GM19099 (cell line): ENCODE results near the gene VCAM1.

Source experiments
- POLR2A ChIP-seq: IDR thresholded peaks from 3 replicates; pipeline ENCODE4 v1.6.1; 2011; ENCODE audit warnings: low read depth; ENCODE audit not compliant: insufficient read length; ENCODE audit errors: extremely low read depth

VCAM1 gene, protein sequence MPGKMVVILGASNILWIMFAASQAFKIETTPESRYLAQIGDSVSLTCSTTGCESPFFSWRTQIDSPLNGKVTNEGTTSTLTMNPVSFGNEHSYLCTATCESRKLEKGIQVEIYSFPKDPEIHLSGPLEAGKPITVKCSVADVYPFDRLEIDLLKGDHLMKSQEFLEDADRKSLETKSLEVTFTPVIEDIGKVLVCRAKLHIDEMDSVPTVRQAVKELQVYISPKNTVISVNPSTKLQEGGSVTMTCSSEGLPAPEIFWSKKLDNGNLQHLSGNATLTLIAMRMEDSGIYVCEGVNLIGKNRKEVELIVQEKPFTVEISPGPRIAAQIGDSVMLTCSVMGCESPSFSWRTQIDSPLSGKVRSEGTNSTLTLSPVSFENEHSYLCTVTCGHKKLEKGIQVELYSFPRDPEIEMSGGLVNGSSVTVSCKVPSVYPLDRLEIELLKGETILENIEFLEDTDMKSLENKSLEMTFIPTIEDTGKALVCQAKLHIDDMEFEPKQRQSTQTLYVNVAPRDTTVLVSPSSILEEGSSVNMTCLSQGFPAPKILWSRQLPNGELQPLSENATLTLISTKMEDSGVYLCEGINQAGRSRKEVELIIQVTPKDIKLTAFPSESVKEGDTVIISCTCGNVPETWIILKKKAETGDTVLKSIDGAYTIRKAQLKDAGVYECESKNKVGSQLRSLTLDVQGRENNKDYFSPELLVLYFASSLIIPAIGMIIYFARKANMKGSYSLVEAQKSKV

DNA sequence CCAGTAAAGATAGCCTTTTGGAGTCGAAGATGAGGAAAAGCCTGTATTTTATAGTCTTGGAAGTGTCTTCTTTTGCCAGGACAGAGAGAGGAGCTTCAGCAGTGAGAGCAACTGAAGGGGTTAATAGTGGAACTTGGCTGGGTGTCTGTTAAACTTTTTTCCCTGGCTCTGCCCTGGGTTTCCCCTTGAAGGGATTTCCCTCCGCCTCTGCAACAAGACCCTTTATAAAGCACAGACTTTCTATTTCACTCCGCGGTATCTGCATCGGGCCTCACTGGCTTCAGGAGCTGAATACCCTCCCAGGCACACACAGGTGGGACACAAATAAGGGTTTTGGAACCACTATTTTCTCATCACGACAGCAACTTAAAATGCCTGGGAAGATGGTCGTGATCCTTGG lies at the start of gene VCAM1:
Gene VCAM1 (plus strand): TSS at position 253 of the 400 bp plus-strand sequence. CDS start 119 bp downstream, at position 372.
- peak; percentile 54 for TF ChIP-seq POLR2A

DNA sequence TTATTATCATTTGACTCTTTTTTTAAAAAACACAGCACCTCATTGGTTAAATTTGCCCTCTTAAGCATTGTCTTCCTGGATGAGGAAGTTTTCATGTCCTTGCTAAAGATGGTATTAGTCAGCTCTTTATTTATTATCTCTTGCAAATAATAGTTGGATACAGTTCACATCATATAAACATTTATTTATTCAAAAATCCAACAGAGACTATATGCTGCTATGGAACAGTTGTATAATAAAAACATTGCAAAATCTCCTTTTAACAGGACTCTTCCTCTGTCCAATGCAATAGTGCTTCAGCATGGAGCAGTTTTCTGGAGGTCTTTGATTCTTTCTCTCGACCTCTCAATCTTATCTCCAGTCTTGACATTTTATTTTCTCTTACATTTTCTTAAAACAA lies 49.5 kb upstream of the VCAM1 start:
- no peak for TF ChIP-seq POLR2A

DNA sequence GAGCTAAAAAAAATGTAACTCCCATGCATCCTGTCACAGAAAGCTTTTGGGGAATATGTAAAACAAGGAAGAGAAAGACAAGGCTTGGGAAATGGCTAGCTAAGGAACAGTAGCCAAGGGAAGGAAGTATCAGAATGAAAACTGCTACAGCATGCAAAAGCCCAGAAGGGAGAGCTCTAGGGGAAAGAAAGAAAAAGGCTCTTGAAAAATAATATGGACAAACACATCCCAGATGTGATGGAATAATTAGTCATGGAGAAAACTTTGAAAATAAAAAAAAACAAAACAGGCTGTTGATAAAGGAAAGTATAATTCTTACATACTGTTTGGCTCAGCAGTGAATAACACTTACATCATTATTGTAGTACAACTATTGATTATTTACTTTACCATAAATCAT lies 47.9 kb upstream of the VCAM1 start:
- TF ChIP-seq POLR2A: no peak

DNA sequence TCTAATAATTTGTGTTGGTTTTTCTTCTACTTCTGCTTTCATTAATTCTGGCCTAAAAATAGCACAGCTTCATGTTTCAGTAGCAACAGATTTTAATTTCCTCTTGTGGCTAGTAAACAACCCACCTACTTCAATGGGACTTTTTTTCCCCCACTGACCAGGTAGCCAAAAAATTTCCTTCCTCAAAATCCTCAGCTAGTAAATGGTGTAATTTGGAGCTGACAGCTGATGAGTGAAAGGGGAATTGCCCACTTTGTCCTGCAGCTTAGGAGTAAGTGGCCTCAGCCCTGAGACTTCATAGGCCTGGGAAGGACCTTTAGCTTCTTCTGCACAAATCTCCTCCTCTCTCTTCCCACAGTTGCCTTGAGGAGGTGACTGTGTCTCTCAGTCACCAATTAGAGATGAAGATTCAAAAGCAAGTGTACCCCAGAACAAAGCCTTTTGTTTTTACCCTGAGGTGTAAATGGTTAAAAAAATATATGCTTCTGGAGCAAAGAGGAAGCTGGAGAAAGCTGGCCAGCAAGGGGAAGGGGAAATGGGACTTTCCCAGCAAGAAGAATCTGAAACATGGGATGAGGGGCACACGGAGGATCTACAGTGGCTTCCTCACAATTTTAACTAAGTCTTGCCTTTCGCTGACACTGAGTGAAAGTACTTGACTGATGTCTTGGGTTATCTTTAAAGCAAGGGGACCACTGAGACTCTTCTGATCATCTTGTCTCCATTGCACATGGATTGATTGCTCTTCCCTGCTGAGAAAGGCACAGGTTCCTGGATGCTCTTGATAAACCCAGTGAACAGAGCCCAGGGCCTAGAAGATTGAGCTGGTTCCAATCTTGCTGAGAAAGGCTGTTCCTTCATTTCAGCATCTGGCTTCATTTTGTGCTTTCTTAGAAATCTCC lies 35.8 kb upstream of the VCAM1 start:
- no peak for TF ChIP-seq POLR2A

DNA sequence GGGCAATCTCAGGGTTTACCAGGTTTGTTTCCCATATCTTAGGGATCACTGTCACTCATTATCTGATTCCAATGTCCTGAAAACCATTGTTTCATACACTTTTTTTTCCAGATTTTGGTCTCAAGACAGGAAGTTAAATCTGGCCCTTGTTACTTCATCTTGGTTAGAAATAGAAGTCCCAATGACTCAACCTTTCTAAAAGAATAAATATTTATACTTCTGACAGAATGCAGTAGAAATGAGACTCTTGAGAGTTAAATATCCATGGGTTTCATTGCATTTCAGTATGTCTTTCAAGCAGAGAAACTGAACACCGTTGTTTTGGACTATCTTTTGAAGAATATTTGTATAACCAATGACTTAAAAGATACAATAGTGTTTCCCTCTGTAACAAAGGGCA lies 19.8 kb upstream of the VCAM1 start:
- no peak for TF ChIP-seq POLR2A

DNA sequence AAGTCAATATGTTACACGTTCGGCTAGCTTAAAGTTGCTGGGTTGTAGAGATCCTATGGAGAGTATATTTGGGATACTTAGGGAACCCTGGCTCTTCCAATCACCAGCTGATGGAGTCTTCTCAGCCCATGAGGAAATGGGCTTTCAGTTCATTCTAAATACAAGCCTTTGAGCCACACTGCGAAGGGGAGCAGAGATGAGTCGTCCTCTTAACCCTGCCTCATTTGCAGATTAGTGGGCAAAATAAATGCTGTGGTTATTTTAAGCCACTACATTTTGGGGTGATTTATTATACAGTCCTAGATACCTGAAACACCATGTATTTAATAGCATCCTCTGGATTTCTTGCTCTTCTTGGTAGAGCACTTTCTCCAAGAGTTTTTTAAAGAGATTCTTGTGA lies 19.0 kb upstream of the VCAM1 start:
- TF ChIP-seq POLR2A: no peak

DNA sequence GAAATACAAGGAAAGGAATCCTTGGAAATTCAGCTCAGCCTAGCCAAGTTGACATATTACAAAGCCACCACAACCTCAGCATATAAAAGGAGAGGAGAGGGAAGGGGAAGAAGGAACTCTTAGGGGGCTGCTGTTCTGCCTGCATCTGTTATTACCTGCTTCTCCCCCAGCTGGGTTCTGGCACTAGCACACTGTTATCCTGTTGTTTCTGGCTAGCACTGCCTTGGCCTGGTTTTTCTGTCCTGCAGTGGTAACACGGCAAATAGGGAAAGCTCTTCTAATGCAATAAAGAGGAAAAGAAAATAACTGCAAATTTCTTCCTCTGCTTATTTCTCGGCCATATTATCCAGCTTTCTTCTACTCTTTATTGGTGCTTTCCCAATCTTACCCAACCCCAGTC lies 16.5 kb upstream of the VCAM1 start:
- no peak for TF ChIP-seq POLR2A

DNA sequence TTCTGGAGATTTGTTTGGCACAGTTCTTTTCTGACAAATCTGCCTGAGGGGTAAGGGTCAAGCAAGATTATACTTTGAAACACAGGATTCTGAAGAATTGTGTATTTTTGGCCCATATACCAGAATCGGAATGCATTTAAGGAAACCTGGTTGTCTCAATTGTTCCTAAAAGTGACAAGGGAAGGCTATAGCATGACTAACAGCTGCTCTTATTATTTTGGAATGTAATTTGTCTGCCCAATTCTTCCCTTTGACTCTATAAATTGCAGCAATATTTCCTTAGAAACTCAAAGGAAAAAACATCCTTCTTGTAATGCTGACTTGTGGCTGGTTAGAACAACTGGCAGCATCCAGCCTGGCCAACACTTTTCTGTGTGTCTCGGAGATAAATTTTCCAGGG lies 15.8 kb upstream of the VCAM1 start:
- no peak for TF ChIP-seq POLR2A

DNA sequence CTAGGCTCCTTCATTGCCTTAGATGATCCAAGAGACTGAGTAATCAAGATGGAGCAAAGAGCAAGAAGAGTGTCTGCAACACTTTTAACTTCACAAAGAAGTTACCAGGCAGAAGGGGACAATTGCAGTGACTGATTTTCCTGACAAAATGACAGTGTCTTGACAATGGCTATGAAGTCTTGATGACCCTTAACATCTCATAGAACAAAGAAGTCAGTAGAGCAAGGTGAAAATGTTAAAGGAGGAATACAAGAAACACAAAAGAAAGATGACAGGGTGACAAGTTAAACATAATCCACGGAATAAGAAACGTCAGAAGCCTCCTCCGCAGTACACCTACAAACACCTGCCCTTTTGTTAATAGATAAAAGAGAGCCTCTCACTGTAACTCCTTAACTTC lies 15.1 kb upstream of the VCAM1 start:
- TF ChIP-seq POLR2A: no peak

DNA sequence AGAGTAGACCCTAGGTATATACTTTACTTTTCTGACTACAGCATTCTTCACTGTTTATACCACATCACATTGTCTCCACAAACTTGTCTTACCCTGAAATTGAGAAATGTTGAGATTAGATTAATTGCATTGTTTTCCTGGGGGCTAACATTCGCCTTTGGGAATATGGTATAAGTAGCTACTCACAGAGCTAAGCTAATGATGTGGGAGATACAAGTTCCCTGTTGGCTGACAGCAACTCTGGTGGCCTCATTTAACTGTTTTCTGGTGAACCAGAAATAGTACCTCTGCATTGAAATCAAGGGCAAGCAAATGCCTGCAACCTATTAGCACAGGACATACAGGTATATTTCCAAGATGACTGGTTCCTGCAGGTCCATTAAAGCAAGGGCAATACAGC lies 13.2 kb upstream of the VCAM1 start:
- no peak for TF ChIP-seq POLR2A

DNA sequence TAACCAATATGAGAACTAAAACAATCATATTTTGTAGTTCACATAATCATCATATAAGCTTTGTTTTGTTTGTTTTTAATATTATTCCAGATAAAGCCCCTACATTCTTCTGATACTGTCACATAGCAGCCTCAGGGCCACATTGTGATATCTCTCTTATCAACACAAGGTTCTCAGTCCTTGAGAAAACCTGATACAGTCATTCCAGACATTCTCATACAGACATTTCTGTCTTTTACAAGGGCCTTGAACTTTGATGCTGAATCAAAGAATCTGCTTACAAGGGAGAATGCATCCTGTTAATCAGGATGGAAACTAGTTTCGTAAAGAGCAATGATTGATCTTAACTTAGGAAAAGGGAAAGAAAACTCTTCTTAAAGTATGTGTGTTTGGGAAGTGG lies 12.7 kb upstream of the VCAM1 start:
- no peak for TF ChIP-seq POLR2A

DNA sequence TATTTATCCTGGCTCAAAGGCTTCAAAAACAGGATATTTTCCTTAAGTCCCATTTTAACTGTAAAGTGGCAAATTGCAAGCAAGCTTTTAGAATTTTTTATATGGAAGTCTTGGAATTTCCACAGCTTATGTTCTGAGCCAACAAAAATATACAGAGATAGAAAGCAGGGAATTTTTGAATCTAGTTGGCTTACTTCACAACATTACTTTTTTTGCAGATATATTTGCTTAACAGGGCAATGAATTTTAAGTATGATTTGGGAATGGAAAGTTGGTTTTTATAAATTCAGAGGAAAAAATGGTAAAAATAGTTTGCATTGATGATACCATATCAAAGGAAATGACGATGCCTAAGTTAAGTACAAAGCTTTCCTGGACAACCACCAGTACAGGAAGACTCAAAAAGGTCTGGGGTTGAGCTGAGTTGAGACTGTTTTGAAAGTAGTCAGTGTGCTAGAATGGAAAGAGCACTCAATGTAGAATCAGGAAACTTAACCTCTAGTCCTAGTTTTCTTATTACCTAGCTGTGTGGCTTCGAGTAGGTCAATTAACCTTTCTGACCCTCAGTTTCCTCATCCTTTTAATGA lies 11.0 kb upstream of the VCAM1 start:
- TF ChIP-seq POLR2A: no peak

DNA sequence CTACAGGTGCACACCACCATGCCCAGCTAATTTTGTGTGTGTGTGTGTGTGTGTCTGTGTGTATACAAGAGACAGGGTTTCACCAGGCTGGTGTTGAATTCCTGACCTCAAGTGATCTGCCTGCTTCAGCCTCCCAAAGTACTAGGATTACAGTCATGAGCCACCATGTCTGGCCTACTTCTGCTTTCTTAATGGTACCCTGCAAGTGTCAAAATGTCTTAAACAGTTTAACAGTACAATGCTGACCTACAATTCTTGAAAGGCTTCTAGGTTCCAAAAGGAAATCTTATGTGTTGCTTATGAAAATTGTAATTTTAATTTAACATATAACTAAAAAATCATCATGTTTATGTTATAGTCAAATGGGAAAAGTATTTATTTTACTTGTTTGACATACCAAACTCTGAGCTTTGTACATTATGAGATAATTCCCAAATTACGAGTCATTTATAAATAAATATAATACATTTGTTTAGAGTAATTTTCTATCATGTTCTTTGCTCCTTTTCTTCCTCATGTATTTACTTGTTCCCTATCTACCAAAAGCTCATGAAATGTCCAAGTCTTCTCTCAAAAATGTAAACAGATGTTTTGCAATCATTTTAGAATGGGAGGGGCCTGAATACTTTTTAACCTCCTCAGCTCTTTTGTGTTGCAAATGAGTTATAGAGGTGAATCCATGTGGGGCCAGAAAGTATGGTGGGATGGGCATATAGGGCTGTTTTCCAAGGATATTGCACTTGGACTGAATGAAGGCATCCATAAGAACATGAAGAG lies 8.4 kb upstream of the VCAM1 start:
- TF ChIP-seq POLR2A: no peak

DNA sequence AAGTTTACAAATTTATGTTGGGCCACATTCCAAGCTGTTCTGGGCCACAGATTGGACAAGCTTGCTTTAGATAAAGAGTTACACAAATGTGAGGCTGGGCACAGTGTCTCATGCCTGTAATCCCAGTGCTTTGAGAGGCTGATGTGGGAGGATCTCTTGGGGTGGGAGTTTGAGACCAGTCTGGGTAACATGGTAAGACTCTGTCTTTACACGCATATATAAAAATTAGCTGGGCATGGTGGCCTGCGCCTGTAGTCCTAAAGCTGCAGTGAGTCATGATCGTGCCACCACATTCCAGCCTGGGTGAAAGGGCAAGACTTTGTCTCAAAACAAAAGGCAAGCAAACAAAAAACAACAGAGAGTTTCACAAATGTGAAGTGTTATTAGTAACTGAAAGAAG lies 5.9 kb upstream of the VCAM1 start:
- no peak for TF ChIP-seq POLR2A
